Breast epithelium (tissue), 4 donors: ENCODE measurements around the gene FRMD3. TPM values are rescaled to one million over a fixed set of nuclear protein-coding genes. Genes with fewer than 3 reads are reported as not detected.

Experiments used
- DNase-seq, 2 donors: peaks; one replicate each; pipeline ENCODE4 v3.0.0-alpha.2; 2019; ENCODE audit warnings: low spot score in 2 of 2
- H3K27ac ChIP-seq, 2 donors: fragments of 200-600 bp; sonication (generic) in 1 of 2; one replicate each; pipeline ENCODE4 v1.5.1; 2016 to 2019; ENCODE audit warnings: mild to moderate bottlenecking in 1 of 2
- H3K27me3 ChIP-seq, 2 donors: fragments of 200-600 bp; sonication (generic) in 1 of 2; one replicate each; pipeline versions ENCODE4 v1.5.1 to v1.6.0; 2017 to 2019; ENCODE audit warnings: control low read depth in 1 of 2, mild to moderate bottlenecking in 1 of 2
- H3K36me3 ChIP-seq: fragments of 200-600 bp; one replicate; pipeline ENCODE4 v1.5.1; 2019
- H3K4me1 ChIP-seq, 2 donors: fragments of 200-600 bp; sonication (generic); one replicate each; pipeline ENCODE4 v1.5.1; 2016 to 2019; ENCODE audit warnings: control low read depth in 1 of 2
- H3K4me3 ChIP-seq, 3 donors: fragments of 200-600 bp; sonication (generic); 1 replicate in 2 of 3; 2 replicates in 1 of 3; pipeline ENCODE4 v1.5.1; 2016 to 2019; ENCODE audit warnings: mild to moderate bottlenecking in 3 of 3, moderate library complexity in 2 of 3
- H3K9me3 ChIP-seq, 2 donors: fragments of 200-600 bp; sonication (generic) in 1 of 2; one replicate each; pipeline ENCODE4 v1.5.1; 2016 to 2019; ENCODE audit warnings: control low read depth in 1 of 2
- POLR2A ChIP-seq: fragments of 450-650 bp; IDR thresholded peaks from one replicate; pipeline ENCODE4 v1.6.1; 2016; ENCODE audit warnings: antibody characterized with exemption, mild to moderate bottlenecking, moderate library complexity
- POLR2AphosphoS5 ChIP-seq, 3 donors: sonication (generic); formaldehyde crosslinking; IDR thresholded peaks; one replicate each; pipeline ENCODE4 v1.6.1; 2017; ENCODE audit warnings: antibody characterized with exemption in 3 of 3
- intact Hi-C: fragments of 100-400 bp; cut with DNase I; formaldehyde crosslinking; loops from one replicate; pipeline ENCODE4 v1.15.1; 2023; ENCODE audit warnings: low total_unique reads
- total RNA-seq, 3 donors: library from RNA; depleted of rRNA; stranded (reverse); fragments of >200 nt; gene quantifications; one replicate each; pipeline ENCODE4 v1.1.0, GENCODE V29; 2016
- TF ChIP-seq, protein P1 (sequence below), 3 donors: fragments of 450-650 bp; IDR thresholded peaks; one replicate each; pipeline ENCODE4 v1.5.1; 2016 to 2017; ENCODE audit warnings: antibody characterized with exemption in 3 of 3, mild to moderate bottlenecking in 3 of 3, moderate library complexity in 3 of 3

Gene FRMD3
- total RNA-seq, 3 donors from 2014 or later, result 6.3 to 14.1 (median 14.1) TPM

DNA sequence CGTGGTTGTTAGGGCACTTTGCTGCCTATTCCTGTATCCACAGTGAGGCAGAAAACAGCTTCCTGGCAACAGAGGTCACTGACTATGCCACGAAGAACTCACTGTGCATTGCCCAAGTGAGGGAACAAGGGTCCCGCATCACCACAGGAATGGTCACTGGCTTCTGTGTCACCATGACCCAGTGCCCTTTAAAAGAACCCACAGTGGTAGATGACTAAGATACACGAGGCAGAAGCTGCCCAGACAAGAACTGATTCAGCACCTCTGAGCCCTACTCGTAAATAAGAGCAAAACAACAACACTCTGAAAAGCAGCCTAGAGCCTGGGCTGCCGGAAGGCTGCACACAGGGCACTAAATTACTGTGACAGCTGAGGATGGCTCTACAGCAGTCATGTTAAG is 238.6 kb downstream of the FRMD3 start:
- Histone ChIP-seq H3K4me1 (peaks cover 0 to 6% of the 10 kb centered on the region in 2 donors), H3K36me3 (no peaks in the 10 kb centered on the region), H3K9me3 (no peaks in the 10 kb centered on the region), H3K4me3 (no peak overlapping the region), H3K27ac (no peak overlapping the region), H3K27me3 (peaks cover 0 to 5% of the 10 kb centered on the region in 2 donors)
- intact Hi-C loops, result no loop called here
- TF ChIP-seq POLR2A (no peak), POLR2AphosphoS5 (IDR thresholded peaks at IDR 0.05) (no peak)
- TF ChIP-seq, protein P1, sequence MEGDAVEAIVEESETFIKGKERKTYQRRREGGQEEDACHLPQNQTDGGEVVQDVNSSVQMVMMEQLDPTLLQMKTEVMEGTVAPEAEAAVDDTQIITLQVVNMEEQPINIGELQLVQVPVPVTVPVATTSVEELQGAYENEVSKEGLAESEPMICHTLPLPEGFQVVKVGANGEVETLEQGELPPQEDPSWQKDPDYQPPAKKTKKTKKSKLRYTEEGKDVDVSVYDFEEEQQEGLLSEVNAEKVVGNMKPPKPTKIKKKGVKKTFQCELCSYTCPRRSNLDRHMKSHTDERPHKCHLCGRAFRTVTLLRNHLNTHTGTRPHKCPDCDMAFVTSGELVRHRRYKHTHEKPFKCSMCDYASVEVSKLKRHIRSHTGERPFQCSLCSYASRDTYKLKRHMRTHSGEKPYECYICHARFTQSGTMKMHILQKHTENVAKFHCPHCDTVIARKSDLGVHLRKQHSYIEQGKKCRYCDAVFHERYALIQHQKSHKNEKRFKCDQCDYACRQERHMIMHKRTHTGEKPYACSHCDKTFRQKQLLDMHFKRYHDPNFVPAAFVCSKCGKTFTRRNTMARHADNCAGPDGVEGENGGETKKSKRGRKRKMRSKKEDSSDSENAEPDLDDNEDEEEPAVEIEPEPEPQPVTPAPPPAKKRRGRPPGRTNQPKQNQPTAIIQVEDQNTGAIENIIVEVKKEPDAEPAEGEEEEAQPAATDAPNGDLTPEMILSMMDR (IDR thresholded peaks at IDR 0.05), result no peak
- DNase-seq, result no peak

DNA sequence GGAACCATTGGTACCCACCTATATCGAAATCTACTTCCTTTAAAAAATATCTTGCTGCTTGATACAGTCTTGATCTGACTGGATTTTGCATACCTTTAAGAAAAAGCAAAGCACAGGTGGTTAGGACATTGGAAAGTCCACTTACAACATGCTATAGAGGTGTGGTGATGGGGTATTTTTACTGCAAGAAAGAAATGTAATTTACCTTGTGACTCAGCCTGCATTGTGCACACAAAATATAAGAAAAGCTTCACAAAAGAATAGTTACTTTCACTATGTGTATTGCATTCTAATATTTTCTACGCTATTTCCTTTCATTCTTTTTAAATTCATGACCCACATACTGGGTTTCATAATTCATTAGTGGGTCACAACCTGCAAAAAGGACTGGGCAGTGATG is 239.1 kb downstream of the FRMD3 start:
- no peak overlapping the region for H3K4me3 ChIP-seq
- no peaks in the 10 kb centered on the region for H3K9me3 ChIP-seq
- TF ChIP-seq, protein P1 (IDR thresholded peaks at IDR 0.05), result no peak
- TF ChIP-seq POLR2AphosphoS5 (IDR thresholded peaks at IDR 0.05) (no peak), POLR2A (no peak)
- peaks cover 0 to 1% of the 10 kb centered on the region in 2 donors for H3K4me1 ChIP-seq
- DNase-seq, result no peak
- H3K27me3 ChIP-seq, result peaks cover 0 to 5% of the 10 kb centered on the region in 2 donors
- H3K27ac ChIP-seq, result no peak overlapping the region
- H3K36me3 ChIP-seq, result no peaks in the 10 kb centered on the region
- intact Hi-C loops, result no loop called here

DNA sequence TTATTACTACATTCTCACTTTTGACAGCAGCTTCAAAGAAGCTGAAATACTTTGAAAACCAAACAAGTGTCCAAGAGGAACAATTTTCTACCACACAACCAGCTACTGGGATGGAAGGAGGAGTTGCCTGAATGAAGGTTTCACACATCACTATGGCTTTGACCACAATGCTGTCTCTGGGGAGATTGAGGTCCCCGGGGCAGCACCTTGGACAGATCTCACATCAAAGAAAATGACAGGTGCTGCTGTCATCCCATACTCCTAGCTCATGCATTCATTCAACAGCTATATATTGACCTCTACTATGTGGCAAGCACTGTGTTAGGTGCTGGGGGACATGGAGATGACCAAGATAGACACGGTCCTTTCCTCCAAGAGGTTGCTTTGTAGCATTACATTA is 242.1 kb downstream of the FRMD3 start:
- intact Hi-C loops, result no loop called here

DNA sequence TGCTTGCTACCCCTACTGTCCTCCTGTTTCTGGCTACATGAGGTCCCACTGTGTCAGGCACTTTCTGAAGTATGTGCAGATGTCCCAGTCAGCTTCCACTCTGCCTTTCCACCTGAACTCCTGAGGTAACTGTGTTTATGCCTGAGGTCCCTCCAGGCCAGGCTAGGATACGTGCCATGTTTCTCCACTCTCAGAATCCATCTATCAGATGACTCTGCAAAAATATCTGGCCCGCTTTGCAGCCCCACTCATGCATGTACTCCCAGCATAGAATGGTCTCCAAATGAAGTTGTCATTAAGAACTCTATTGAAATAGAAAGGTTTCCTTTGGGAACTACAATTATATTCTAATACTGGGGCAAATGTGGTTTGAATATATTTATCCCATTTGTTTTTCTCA is 243.4 kb downstream of the FRMD3 start:
- Histone ChIP-seq H3K36me3 (no peaks in the 10 kb centered on the region), H3K27ac (no peak overlapping the region), H3K4me3 (no peak overlapping the region), H3K9me3 (no peaks in the 10 kb centered on the region), H3K27me3 (peaks cover 0 to 5% of the 10 kb centered on the region in 2 donors), H3K4me1 (no peaks in the 10 kb centered on the region)
- no peak for TF ChIP-seq POLR2A
- TF ChIP-seq, protein P1 (IDR thresholded peaks at IDR 0.05), result no peak
- no peak for TF ChIP-seq POLR2AphosphoS5 (IDR thresholded peaks at IDR 0.05)
- intact Hi-C loops, result no loop called here
- no peak for DNase-seq

More for the DNA sequence above, 242.1 kb downstream of the FRMD3 start:
- H3K9me3 ChIP-seq, result no peaks in the 10 kb centered on the region
- no peak overlapping the region for H3K27ac ChIP-seq
- H3K4me1 ChIP-seq, result no peaks in the 10 kb centered on the region
- H3K27me3 ChIP-seq, result peaks cover 0 to 5% of the 10 kb centered on the region in 2 donors
- H3K36me3 ChIP-seq, result no peaks in the 10 kb centered on the region
- no peak overlapping the region for H3K4me3 ChIP-seq
- TF ChIP-seq, protein P1 (IDR thresholded peaks at IDR 0.05), result no peak
- no peak for DNase-seq

DNA sequence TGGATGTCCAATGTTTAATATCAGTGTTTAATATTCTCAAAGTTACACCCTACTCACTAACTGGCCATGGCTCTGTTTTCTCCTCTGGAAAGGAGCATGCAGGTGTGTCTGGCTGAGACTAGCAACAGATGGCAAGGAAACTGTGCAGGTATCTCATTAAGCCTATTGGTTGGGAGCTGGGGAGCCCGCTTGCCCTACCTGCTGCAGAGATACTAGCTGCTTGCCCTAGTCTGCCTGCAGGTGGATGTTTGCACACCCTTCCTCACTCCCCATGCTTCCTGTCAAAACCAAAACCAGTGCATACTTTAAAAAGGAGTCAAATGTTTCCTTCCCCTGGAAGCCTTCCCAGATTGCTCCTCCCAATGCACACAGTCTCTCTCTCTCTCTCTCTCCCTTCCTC is 247.0 kb downstream of the FRMD3 start:
- no peak for DNase-seq
- no peaks in the 10 kb centered on the region for H3K4me1 ChIP-seq
- H3K27ac ChIP-seq, result no peak overlapping the region
- intact Hi-C loops, result no loop called here
- H3K27me3 ChIP-seq, result no peaks in the 10 kb centered on the region
- no peak overlapping the region for H3K4me3 ChIP-seq
- no peaks in the 10 kb centered on the region for H3K9me3 ChIP-seq
- no peaks in the 10 kb centered on the region for H3K36me3 ChIP-seq
- TF ChIP-seq POLR2AphosphoS5 (IDR thresholded peaks at IDR 0.05) (no peak), POLR2A (no peak)
- TF ChIP-seq, protein P1 (IDR thresholded peaks at IDR 0.05), result no peak
